GM19238 (cell line): ENCODE data around the gene SIK2.

ENCODE experiments used
- DNase-seq: peaks from one replicate; pipeline ENCODE4 v3.0.0; 2011; ENCODE audit warnings: low spot score; ENCODE audit not compliant: insufficient read length

SIK2 gene

DNA sequence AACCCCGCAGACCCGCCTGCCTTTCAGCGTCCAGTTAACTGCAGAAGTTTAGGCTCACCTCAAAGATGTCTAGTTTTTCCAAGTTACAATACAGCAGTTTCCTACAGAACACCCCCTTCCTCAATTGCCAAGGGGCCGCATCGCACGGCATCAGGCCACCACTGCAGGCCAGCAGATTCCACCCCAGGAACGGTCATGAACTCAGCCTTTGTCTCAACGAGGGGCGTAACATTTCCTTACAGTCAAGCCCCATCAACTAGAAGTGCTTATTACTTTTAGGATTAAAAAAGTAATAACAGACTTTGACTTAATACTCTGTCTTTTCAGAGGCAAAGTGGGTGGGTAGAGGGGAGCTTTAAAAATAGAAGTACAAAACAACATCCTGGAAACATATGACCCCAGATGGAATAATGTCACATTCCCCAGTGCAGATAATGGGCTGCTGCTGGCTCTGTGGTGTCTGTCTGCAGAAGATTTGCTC lies 127.6 kb downstream of the SIK2 start:
- DNase-seq: no peak

DNA sequence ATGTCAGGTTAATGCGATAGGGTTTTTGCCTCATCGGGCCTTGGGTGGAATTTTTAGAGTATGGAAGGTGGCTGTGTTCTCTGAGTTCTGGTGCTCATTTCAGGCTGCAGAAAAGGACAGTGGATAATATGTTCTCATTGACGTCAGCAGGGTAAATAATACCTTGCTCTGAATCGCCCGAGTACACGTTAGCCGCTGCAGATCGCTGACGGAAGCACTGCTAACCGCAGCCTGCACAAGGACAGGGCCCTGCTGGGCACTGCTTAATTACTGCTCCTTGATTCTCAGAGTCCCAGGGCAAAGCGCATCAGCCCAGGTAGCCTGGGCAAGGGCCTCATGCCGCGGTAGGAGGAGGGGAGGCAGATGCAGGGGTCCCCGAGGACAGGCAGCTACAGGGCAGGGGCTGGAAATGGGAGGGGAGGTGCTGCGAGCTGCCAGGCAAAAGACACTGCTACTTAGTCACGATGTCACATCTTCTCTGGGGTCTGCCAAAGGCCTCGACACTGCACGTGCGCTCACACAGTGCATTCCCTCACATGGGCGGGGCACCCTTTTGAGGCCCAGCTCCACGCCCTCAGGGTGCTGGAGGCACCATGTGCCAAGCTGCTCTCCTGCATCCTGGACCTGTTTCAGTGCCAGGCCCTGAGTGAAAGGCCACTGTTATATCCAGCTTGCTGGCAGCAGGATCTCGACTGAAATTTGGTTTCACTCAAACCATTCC lies 128.8 kb downstream of the SIK2 start:
- no peak for DNase-seq

DNA sequence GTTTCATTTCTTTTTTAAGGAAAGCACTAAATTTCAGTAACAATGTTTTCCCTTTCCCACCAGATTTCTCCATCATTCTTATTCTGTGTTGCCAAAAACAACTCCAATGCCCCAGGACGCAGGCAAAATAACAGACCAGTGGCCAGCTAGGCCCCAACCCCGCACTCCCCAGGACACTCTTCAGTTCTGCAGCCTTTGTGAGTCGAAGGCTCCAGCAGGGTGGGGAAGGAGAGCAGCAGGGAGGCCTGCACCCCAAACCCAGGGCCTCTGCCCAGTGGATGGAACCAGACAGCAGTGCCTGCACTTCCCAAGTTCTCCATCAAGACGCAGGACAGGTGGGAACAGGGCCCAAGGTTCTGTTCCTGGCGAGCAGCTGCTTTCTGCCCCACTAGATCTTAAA lies 129.6 kb downstream of the SIK2 start:
- no peak for DNase-seq

DNA sequence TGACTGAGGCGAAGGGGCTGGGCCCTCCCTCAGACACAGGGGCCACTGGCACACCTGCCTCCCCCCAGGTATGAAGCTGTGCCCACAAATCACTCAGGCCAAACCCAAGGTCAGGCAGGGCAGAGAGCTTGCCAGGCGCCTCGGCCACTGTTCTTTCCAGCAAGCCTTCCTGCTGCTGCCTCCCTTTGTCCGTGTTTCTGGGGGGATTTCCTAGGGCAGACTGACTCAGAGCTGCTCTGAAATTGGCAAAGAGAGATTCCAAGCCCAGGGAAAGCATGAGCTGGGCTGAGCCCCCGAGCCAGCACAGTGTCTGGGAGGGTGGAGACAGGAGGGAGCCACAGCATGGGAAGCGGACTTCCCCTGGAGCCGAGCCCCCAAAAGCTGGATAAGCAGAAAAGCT lies 130.8 kb downstream of the SIK2 start:
- no peak for DNase-seq

DNA sequence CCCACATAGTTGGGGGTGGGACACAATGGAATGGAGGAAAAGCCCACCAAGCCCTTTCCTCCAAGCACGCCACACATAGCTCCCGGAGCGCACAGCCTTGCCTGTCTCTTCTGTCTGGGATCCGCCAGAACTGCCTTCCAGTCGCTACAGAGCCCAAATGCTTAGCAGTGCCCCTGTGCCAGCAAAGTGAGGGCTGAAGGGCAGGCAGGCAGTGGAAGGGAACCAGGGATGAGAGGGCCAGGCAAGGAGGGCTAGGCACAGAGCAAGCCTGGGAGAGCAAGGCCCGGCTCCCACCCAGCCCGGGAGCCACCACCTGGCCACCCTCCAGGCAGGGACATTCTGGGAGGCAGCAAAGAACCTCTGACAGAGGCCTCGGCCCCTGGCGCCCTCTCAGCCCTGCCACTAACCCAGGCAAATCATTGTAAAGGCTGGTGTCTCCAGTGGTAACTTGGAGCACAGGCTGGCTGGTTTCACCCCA lies 131.4 kb downstream of the SIK2 start:
- DNase-seq: no peak

DNA sequence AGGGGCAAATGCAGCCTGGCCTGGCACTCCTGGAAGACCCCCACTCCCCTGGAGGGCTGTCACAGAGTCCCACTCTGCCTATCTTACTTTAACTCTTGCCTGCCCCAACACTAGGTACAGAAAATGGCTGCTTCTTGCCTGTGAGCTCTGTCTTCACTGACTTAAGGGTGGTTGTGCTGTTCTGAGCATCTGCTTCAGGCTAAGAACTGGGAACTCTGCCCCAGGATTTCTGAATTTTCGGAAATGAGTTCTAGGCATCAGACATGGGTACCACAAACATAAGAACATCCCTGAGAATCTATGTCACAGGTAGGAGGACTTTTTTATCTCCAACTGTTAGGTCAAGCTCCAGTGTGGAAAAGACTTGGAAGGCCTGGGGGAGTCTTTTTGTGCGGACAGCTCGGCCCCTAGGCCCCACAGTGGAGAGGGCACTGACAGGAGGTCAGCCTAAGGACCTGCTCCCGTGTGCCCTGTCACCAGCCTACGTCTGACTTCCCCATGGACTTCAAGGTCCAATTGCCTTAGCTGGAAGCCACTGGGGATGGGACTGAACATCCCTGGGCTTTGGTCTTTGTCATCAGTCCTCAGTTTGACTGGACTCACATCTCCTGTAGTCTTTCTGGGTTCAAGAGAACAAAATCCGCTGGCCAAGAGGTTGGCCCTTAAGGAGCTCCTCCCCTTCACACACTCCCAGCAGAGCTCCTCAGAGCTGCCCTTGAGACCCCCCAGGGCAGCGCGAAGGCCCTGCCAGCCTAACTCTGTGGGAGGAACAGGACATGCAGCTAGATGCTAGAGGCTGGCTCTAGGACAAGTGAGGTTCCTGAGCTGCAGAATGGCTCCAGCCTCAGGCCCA lies 132.1 kb downstream of the SIK2 start:
- no peak for DNase-seq

DNA sequence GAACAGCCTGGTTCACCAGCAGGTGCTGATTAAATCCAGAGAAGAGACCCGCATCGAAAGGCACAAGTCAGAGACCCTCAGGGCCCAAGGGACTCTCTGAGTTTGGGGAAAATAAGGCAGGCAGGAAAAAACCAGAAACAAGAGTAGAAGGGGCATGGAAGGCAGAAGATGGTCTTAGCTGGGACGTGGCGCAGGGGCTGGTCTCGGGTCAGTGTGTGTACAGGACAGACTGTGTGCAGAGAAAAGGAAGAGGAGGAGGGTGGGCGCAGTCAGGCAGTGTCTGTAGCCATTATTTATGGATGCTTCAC lies 132.7 kb downstream of the SIK2 start:
- DNase-seq: no peak

DNA sequence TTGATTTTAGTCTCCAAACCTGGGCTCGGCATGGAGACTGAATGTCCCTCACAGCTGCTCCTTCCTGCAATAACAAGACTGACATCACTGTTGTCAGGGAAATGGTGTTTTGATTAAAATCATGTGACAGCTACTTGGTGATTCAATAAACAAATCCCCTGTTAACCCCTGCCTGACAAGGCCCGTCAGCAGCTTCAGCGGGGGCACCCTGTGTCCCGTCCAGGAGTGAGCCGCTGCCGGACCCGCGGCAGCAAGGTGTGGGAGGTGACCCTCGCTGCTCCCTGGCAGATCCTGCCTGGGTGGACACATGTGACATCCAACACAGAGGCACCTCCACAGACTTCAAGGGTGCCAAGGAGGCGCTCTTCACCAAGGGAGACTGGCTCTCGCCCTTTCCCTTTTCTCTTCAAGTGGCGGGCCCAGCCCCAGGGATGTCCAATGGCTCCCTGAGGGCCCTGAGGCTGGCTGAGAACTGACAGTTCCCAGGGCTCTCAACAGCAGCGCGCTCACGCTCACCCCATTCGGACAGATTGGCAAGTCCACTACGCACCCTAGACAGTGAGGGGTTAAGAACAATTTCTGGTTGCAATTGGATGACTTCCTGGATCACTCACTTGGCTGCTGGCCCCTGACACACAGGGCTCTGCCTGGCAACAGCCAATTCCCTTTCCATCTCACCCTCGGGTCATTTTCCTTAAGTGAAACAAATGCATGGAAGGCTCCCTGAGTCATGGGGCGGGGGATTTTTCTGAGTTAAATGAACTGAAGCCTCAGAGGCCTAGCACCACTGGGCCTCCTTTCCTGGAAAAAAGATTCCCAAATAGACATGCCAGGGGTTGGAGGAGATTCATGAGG lies 133.2 kb downstream of the SIK2 start:
- no peak for DNase-seq

DNA sequence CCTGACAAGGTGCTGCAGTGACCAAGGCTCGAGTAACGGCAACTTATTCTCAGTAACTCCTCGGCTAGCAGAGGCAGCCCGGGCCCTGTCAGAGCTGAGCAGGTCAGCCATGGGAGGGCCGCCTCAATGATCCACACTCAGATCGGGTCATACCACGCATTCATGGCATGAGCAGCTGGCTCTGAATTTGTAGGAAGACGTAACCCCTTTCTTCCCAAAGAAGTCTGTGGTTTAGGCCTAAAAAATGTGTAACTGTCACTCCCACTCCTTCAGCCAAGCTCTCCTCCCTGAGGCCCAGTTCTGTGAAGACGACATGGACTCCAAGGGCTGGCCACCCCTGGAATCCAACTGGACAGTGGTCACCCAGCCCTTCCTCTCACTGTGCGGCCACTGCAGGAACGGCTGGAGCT lies 133.9 kb downstream of the SIK2 start:
- no peak for DNase-seq

DNA sequence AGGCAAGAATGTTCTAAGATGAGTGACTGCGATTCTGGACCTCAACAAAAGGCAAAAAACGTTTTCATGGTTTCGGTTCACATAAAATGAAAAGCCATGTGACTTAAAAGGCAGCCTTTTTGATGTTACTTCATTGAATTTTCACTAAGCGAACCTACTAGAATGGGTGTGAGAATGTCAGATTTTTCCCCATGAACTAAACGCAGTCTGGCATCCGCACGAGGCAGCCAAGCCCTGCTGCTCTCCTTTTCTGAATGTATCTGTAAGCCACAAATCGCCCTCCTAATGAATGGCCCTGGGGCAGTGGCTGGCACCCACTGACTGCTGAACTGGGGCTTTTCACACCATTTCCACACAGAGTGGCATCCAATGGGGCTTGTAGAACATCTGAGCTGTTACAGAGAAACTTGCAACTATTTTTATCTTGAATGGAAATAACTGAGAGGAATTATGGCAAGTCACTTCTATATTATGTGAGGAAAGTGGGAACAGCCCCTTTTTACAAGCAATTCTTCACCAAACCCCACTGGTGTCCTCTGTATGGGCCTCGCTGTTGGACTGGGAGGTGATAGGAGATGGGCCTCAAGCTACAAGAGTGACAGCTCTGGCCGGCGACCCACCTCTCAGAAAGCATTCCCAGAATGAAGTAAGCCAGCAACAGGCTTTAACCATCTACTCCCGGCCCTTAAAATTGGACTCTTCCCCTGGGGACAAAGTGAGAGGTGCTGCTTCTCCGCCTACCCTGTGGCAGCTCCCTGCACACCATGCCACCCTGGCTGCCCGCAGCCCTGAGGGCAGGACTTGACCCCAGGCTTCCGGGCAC lies 134.6 kb downstream of the SIK2 start:
- DNase-seq: no peak

DNA sequence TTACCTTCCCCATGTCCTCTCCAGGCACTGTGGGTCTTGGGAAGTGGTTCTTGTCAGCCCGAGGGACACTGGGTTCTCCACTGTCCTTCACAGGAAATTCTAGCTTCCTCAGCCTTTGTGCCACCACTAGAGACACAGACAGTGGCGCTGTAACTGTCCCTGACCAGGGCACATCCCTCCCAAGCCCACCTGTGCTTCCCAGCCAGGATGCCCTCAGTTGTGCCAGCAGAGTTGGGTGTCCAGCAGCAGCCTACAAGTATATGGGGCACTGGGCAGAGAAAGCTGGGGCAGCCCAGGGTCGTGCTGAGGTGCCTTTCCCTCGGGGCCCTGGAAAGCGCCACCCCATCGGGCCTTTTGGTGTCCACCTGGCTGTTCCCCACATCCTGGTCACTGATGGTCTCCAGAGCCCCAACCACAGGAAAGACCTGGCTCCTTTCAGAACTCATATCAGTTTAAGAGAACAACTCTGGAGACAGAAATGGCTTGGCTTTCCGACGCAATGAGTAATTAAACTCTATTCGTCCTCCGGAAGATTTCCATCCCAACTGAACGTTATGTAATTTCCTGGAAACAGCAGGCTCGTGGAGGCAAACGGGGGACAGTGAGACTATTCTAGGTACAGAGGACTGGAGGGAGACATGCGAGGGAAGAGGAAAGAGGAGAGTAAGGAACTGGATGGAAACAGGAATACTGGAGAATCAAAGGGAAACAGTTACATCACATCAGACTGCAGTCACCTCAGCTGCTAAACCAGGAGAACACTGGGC lies 135.4 kb downstream of the SIK2 start:
- no peak for DNase-seq

DNA sequence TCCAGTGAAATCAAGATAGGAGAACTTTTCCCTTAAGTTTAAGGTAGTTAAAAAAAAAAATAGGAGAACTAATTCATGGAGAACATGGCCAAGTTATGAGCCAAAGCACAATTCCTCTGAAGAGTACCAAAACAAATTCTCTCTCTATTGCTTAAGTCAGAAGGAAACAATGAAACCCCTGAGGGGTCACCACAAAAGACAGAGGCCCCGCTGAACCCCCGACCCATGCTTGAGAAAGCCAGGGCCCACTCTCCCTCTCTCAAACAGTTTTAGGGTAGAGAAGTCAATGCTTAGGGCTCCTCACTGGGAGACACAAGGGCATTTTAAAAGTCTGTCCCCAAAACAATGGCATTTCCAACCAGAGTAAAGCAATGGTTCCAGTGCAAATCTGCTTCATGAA lies 137.1 kb downstream of the SIK2 start:
- no peak for DNase-seq

DNA sequence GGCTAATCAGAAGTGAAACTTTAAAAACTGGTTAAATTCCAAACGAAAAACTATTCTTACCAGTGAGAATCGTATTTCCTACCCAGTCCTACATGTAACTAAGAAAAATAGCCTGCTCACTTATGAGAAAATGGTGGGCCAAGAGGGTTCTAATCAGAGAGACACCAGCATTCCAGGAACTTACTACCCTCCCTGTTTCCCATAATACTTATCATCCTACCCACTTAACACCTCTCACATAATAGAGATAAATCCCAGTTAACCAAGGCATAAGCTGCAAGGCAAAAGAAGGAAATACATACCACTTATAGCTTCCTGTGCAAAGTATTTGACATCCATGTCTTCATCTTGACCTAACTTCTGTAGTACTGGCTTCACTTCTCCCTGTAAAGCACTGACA lies 139.5 kb downstream of the SIK2 start:
- no peak for DNase-seq

DNA sequence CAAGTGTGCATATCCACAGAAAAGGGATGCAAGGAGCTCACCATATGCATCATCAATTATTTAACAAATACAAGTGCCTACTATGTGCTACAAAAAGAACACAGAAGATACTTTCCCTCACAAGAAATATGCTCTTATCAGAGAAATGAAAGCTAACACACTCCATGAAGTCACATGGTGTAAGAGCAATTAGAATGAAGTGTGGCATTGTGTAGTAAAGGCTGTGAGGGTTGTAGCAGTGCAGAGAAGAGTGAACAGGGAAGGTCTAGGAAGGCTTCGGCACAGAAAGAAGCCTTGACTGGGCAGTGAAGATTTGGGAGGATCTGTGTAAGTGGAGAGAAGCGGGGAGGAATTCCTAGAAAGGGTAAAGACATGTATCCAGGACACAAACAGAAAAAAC lies 141.5 kb downstream of the SIK2 start:
- DNase-seq: no peak

DNA sequence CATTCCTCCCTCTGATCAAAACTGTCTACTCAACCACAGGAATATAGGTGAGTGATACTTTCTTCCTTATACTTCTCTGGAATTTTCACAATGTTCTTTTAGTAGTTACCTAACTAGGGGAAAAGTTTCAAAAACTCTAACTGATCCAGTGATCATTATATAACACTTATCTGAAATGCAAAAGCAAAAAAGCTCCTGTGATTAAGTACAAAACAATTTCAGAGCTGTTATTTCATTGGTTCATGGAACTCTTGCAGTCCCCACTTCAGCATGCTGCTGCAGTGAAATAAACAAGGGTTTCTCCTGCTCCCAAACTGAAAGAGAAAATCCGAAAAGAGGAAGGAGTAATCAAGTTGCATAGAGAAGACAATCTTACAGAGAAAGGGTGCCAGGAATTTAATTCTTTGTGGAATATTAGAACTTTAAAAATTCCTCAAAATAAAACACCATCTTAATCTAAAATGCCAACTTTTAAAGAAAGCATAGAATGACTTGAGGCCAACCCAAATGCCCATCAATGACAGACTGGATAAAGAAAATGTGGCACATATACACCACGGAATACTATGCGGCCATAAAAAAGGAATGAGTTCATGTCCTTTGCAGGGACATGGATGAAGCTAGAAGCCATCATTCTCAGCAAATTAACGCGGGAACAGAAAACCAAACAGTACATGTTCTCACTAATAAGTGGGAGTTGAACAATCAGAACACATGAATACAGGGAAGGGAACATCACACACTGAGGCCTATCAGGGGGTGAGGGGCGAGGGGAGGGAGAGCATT lies 143.7 kb downstream of the SIK2 start:
- no peak for DNase-seq

DNA sequence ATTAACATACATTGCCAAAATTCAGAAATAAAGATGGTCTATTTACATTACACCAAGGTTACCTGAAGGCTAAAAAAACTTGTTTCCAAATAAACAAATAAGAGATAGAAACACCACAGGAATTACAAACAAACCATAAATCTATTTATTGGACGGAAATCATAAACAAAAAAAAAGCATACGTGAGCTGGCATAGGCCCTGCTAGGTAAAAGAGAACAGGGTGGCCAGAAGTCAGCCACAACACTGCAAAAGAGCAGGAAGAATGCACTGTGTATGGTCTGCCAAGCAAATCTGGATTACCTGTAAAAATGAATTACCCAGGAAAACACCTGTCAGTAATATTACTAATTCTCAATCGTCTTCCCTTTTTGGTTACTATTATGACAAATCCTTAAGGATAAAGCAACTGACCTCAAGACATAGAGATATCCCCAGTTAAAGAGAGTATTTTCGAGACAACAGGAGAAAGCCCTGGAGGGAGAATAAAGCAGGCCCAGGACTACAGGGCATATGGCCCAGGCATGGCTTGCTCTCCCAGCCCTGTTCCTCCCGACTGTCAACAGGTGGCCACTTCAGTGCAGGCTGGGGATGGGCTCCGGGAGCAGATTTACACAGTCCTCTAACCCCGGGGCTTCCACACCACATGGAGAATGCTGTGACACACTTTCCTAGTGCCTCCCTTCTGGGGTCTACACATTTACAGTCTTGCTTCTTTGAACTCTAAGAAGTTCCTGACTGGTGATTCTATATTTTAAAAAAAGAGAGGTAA lies 146.0 kb downstream of the SIK2 start:
- DNase-seq: no peak

DNA sequence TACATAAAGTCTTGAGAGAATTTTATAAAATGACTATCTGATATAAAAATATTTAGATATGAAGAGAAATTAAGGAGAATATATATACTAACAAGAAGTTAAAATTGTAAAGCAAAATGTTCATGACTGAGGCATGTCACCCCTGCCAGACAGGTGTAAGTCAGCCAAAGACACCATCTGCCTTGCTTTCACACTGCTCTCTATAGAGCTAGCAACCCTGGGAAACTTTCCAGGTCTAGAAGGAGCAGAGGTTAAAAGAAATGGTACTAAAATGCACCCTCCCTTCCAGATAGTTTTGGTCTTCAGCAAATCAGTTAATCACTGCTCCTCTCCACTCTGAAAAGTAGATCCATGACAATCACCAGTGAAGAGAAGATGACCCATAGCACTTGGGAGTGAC lies 147.4 kb downstream of the SIK2 start:
- DNase-seq: no peak

DNA sequence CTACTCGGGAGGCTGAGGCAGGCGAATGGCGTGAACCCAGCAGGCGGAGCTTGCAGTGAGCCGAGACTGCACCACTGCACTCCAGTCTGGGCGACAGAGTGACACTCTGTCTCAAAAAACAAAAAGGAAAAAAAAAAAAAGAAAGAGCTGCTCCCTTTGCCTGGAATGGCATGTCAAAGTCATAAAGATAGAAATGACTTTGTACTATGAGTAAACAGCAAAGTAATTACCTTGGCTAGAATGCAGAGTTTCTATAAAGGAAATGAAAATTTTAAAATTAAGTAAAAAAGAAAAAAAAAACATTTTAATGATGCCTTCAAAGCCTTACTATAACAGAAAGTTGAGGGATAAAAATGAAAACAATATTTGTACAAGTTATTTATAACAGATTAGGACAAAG lies 153.8 kb downstream of the SIK2 start:
- DNase-seq: no peak

DNA sequence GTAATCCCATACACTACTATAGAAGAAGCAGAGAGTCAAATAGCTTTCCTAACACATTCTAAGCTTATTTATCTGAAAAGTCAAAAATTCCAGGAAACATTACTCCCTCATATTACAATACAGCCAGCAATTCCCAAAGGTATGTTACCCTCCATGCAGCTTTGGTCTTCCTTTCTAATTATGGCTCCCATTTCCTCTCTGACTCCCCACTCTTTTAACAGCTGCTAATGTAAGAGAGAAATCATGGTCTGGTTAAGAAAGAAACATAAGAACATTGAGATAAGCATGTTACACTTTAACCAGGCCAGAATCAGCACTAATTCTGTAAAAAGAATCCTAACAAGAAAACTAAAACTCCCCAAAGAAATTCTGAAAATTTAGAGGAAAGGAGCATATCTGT lies 157.1 kb downstream of the SIK2 start:
- DNase-seq: no peak
